ENCODE measurements around the gene DNASE1L2.
A peak's percentile ranks its signal among the peaks of the same experiment; 100 is the strongest.

Gene DNASE1L2

GRCh38 chr16:2276368-2277195 is 40.3 kb downstream of the DNASE1L2 start:
- in situ Hi-C loops (cut with HindIII; ENCODE audit: low sequenced_read_pairs): no loop called here
- H3K4me3 ChIP-seq (ENCODE audit: low read depth, low read length): no peak overlapping the region
- no peak for TF ChIP-seq CTCF (IDR thresholded peaks at IDR 0.05; ENCODE audit: low read depth, low read length)
- no peak for DNase-seq (ENCODE audit: low read depth, low spot score)

GRCh38 chr16:2277466-2278271 is 41.4 kb downstream of the DNASE1L2 start:
- H3K4me3 ChIP-seq (ENCODE audit: low read depth, low read length): no peak overlapping the region
- no peak for DNase-seq (ENCODE audit: low read depth, low spot score)
- in situ Hi-C loops (cut with HindIII; ENCODE audit: low sequenced_read_pairs): no loop called here
- TF ChIP-seq CTCF (IDR thresholded peaks at IDR 0.05; ENCODE audit: low read depth, low read length): no peak

- peak; percentile 12 for TF ChIP-seq CTCF (IDR thresholded peaks at IDR 0.05; ENCODE audit: low read depth, low read length)
- no peak for DNase-seq (ENCODE audit: low read depth, low spot score)
- H3K4me3 ChIP-seq (ENCODE audit: low read depth, low read length): no peak overlapping the region
- in situ Hi-C loops (cut with HindIII; ENCODE audit: low sequenced_read_pairs): no loop called here
Observed at GRCh38 chr16:2278272-2278608, 42.0 kb downstream of the DNASE1L2 start.

- DNase-seq (ENCODE audit: low read depth, low spot score): no peak
- in situ Hi-C loops (cut with HindIII; ENCODE audit: low sequenced_read_pairs): no loop called here
- TF ChIP-seq CTCF (IDR thresholded peaks at IDR 0.05; ENCODE audit: low read depth, low read length): no peak
- H3K4me3 ChIP-seq (ENCODE audit: low read depth, low read length): no peak overlapping the region
Observed at GRCh38 chr16:2278956-2279800, 42.9 kb downstream of the DNASE1L2 start.

GRCh38 chr16:2280461-2280860 is 44.2 kb downstream of the DNASE1L2 start:
- TF ChIP-seq CTCF (IDR thresholded peaks at IDR 0.05; ENCODE audit: low read depth, low read length): no peak
- in situ Hi-C loops (cut with HindIII; ENCODE audit: low sequenced_read_pairs): no loop called here
- no peak for DNase-seq (ENCODE audit: low read depth, low spot score)
- no peak overlapping the region for H3K4me3 ChIP-seq (ENCODE audit: low read depth, low read length)

GRCh38 chr16:2280981-2281542 is 44.8 kb downstream of the DNASE1L2 start:
- no peak for DNase-seq (ENCODE audit: low read depth, low spot score)
- in situ Hi-C loops (cut with HindIII; ENCODE audit: low sequenced_read_pairs): no loop called here
- no peak for TF ChIP-seq CTCF (IDR thresholded peaks at IDR 0.05; ENCODE audit: low read depth, low read length)
- no peak overlapping the region for H3K4me3 ChIP-seq (ENCODE audit: low read depth, low read length)
